DMS 273 (cell line): ENCODE measurements around the gene CNTN4.

Source experiments
- DNase-seq: peaks from one replicate; lab custom pipeline; 2025; ENCODE audit not compliant: unreplicated experiment; lab: John Stamatoyannopoulos, UW

CNTN4 gene

DNA sequence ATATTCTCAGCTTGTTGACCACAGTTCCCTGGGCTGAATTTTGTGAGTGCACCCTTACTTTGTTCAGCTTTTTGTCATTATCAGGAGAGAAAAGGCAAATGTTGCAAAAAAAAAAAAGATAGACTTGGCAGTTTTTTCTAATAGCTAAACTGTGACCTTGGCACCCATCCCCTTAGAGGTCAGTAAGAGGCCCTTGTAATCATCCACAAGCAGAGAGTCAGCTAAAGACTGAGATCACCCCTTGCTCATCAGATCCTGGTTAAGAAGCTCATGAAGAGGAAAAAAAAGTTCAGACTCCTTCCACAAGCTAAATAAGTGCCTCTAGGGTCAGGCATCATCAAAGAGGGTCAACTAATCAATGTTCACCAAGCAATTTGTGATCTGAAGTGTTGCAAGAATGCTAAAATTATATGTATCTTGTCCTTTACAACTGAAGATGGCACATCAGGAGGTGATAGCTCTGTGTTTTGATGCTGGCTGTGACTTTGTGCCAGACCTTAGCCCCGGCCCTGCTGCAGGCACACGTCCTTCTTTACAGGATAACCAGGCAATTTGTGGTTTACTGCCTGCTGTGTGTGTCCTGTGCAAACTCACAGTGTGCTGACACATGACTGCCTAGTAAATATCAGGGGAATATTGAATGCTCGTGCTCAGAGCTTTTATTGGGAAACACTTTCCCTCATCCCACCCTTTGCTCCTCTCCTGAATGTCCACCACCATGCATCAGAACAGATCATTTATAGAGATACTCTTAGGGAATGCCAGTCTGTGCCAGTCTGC is 748.6 kb downstream of the CNTN4 start:
- no peak for DNase-seq

- DNase-seq, result no peak
Observed at GRCh38 chr3:2849092-2849491, 750.4 kb downstream of the CNTN4 start.

DNA sequence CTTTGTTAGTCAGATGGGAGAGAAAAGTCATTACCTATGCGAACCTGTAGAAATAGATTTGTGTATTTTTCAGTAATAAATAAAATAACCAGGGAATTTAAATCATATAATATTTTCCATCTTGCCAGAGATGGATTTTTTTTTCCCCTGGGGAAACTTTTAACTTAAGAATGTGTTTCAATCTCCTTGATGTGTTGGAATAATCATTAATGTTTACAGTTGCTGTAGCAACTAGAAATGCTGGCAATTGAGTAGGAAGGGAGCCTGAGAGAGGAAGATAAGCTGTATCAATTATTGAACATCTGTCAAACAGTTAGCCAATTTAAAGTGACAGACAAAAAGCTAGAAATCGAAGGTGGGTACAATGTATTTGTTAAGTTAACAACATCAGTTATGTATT is 752.0 kb downstream of the CNTN4 start:
- DNase-seq, result no peak

- no peak for DNase-seq
Observed at GRCh38 chr3:2851361-2851760, 752.7 kb downstream of the CNTN4 start.

DNA sequence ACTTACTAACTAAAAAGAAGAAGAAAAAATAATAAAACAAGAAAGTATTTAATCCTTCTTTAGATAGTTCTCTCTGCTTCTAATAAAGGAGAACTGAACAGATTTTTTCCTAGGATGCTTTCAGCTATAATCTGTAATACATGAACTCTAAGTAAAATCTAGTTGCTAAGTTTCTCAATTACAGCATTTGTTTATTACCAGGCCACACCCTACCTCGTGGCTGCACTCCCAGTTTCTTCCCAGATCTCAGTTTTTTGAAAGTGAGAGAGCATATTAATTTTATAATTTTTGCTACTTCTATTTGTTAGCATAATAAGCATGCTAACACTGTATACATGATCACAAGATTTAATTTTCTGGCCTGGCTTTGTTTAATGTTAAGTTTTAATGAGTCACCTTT is 753.2 kb downstream of the CNTN4 start:
- no peak for DNase-seq

DNA sequence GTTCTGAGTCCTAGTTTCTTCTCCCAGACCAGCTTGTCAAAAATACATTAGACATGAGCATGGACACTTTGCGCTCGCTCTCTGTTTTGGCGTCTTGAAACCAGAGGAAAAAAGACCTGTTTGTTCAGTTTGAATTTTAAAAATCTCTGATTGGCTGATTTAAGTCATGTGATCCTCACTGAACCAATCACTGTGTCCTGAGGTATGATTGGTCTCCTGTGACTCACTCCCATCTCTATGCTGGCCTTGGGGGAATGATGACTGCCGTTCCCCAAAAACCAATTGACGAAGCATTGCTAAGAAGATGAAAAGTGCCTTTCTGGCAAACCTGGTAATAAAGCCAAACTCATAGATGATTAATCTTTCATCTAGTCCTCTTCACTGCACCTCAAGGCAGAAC is 755.0 kb downstream of the CNTN4 start:
- no peak for DNase-seq

- DNase-seq, result peak; percentile 1
Observed at GRCh38 chr3:2856138-2857133, 757.8 kb downstream of the CNTN4 start.

DNA sequence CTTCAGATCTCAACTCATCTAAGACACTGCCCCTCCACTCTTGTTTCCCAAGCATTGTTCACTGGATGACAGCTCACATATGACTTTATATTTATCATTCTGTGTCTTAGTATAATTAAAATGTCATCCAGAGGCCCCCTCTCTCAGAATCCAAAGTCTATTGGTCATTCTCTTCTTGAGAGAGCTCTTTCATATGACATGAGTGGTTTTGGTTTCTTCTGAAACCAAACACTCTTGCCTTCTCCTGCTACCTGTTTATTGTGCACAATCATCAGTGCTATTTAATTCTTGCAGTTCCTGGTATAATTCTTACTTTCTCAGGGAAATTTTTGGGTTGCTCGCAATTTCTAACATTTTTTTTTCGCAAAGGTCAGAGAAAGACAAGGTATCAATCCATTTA is 762.0 kb downstream of the CNTN4 start:
- no peak for DNase-seq

DNA sequence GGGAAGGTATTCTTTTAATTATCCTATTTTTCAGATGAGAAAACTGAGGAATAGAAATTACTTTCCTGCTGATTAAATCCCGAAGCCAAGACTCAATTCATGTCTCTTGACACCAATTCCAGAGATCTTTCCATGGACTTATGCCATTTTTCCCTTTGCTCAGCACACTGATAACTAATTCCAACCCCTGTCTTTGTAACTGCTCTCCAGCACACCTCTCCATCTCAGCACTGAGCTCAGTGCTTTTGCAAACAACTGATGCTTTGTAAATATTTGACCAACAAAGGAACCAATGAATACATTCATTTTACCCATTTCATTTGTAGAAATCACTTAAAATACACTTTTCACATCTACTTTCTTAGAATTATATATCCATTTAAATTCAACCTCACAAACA is 762.5 kb downstream of the CNTN4 start:
- DNase-seq, result no peak

- DNase-seq, result no peak
Observed at GRCh38 chr3:2861920-2862319, 763.3 kb downstream of the CNTN4 start.

GRCh38 chr3:2862366-2862765 is 763.7 kb downstream of the CNTN4 start:
- no peak for DNase-seq

GRCh38 chr3:2863127-2863526 is 764.5 kb downstream of the CNTN4 start:
- DNase-seq, result no peak

DNA sequence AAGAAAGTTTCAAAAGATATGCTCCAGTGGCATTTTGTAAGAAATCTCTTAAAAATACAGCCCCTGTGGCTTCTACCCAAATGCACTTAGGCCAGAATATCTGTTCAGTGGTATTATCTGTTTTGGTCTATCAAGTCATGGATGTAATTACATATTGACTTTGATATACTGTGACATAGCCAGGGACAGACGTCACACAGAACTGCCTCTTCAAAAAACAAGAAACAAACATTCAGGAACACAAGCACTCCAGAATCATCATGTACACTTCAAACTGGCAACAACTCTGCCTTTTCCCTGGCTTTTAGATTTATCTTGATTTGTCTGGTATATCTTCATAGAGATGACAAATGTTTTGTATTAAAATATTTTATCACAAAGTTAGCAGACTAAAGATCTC is 771.2 kb downstream of the CNTN4 start:
- DNase-seq, result no peak

- no peak for DNase-seq
Observed at GRCh38 chr3:2870724-2871333, 772.2 kb downstream of the CNTN4 start.

GRCh38 chr3:2872884-2873283 is 774.2 kb downstream of the CNTN4 start:
- DNase-seq, result no peak

GRCh38 chr3:2873986-2874385 is 775.3 kb downstream of the CNTN4 start:
- no peak for DNase-seq

DNA sequence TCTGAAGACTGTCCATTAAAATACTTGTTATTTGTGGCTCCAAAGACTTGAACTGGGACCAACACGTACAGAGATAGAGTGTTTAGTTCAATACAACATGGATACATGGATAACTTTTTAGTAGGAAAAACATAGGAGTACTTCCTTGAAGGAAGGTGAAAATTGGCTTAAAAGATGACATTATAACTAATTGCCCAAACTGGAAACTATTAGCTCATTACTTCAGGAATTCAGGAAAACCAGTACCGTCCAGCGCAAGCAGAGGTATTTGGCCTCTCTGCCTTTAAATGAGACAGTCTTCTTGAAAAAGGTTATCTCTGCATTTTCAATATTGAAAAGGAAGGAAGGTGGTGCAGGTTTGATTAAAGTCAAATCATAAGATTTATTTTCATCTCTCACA is 777.0 kb downstream of the CNTN4 start:
- DNase-seq, result no peak

DNA sequence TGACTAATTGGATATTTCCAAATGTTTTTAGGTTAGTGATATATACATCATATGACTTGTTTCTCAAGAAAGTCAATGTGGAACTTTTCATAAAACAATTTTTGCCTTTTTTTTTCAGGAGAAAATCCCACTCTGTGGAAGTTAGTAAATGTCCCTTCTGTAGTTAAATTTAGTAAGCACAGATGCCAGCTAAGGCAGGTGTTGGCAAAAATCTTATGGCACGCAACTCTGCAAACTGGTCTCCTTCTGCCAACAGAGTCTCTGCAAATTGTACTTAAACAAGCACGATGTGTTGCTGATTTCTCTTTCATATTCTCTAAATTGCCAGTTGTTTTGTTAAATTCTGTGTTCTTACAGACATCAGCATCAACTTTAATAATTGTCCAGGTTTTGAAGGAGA is 777.7 kb downstream of the CNTN4 start:
- no peak for DNase-seq

DNA sequence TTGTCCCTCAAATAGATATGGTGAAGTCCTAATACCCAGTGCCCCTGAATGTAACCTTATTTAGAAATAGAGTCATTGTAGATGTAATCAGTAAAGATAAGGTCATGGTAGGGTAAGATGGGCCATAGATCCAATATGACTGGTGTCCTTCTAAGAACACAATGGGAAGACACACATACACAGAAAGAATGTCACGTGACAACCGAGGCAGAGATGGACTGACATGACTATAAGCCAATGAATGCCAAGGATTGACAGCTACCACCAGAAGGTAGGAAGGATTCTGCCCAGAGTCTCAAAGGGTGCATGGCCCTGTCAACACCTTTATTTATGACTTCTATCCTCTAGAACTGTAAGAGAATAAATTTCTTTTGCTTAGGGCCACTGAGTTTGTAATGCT is 780.4 kb downstream of the CNTN4 start:
- DNase-seq, result no peak

DNA sequence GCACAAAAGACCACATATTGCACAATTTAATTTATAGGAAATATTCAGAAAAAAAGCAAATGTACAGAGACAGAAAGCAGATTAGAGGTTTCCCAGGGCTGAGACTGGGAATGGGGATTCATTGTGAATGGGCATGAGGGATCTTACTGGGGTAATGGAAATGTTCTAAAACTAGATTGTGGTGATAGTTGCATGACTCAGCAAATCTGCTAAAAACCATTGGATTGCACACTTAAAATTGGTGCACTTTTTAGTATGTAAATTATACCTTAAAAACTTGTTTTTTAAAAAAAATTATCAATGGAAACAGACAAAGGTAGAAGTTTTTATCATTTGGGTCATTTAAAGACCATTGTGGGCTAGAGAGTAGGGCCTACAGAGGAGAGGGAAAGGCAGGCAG is 780.9 kb downstream of the CNTN4 start:
- DNase-seq, result no peak

- DNase-seq, result no peak
Observed at GRCh38 chr3:2880218-2880756, 781.6 kb downstream of the CNTN4 start.
